NB4 (cell line): ENCODE results near the gene TRIM37.

Experiments used
- CTCF ChIP-seq: IDR thresholded peaks from one replicate; pipeline ENCODE4 v1.5.1; 2012; ENCODE audit warnings: low read depth, low read length
- MAX ChIP-seq: IDR thresholded peaks from 2 replicates; pipeline ENCODE4 v1.6.1; 2011; ENCODE audit warnings: low read depth, low read length
- MYC ChIP-seq: IDR thresholded peaks from 2 replicates; pipeline ENCODE4 v1.6.1; 2011; ENCODE audit warnings: low read depth, low read length
- POLR2A ChIP-seq: IDR thresholded peaks from 2 replicates; pipeline ENCODE4 v1.6.1; 2011; ENCODE audit warnings: mild to moderate bottlenecking; ENCODE audit not compliant: insufficient read length; ENCODE audit errors: extremely low read depth

GRCh38 chr17:59069856-59070255 lies 36.8 kb downstream of the TRIM37 start:
- TF ChIP-seq MAX (no peak), CTCF (no peak), POLR2A (no peak), MYC (no peak)
